HS-27A (cell line): Measurements from ENCODE around the gene KRTAP4-12.
"Not testable (repeated sequence)": the region's sequence is repeated elsewhere in the genome, so short reads cannot be mapped to it uniquely, and the experiment has no call there.

Source experiments
- DNase-seq: peaks from one replicate; pipeline ENCODE4 v3.0.0-alpha.2; 2012; ENCODE audit warnings: low read depth, missing footprints

The KRTAP4-12 gene

GRCh38 chr17:41125064-41125463 lies 1.1 kb upstream of the KRTAP4-12 start:
- no peak for DNase-seq

- not testable (repeated sequence) for DNase-seq
Measured at GRCh38 chr17:41123292-41123990, 541 bp downstream of the KRTAP4-12 start.

- DNase-seq: no peak
Measured at GRCh38 chr17:41121742-41122141, 2.2 kb downstream of the KRTAP4-12 start.

DNA sequence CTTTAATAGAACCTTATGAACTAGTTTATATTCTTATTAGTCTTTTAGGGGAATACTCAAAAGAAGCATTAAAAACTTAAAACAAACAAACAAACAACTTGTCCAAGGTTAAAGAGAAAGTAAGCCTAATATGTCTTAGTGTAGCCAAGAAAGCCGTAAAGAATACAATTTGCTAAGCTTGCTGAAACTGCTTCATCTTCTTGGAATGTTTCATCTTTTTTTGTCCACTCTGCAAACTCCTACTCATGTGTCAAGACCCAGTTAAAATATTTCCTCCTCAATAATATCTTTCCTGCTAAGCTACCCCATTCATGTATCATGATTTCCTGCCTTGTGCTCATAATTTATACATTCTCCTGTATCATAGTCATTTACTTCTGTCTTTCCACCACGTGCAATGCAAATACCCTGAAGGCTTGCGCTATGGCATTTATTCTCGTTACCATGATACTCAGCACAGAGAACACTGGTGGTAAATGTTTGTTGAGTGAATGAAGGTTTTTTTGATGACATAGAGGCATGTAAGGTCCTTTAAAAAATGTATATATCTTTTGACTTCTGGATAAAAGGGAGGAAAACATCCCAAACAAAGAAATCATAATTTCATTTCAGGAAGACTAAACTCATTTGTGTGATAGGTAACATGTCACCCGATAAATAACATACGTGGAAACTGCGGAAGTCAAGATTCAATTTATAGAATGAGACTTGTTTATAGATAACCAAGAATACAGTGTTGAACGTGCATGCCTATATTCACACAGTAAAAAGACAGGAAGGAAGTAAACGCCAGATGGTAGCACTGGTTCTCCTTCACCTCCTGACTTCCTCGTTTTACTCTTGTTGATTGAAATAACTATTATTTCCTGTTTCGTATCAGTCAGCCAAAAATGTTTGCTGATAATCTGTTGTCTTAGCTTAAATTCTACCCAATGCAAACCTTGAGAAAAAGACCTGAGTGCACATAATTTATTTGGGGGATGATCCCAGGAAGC lies 4.0 kb downstream of the KRTAP4-12 start:
- not testable (repeated sequence) for DNase-seq

GRCh38 chr17:41118721-41119120 lies 5.3 kb downstream of the KRTAP4-12 start:
- DNase-seq: no peak

DNA sequence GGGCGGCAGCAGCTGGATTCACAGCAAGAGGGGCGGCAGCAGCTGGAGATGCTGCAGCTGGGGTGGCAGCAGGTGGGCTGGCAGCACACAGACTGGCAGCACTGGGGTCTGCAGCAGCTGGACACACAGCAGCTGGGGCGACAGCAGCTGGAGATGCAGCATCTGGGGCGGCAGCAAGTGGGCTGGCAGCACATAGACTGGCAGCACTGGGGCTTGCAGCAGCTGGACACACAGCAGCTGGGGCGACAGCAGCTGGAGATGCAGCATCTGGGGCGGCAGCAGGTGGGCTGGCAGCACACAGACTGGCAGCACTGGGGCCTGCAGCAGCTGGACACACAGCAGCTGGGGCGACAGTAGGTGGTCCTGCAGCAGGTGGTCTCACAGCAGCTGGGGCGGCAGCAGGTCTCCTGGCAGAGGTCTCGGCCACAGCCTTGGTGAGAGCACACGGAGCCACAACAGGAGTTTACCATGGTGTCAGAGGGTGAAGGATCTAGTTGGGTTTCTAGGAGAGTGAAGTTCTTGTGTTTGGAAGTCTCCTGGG lies 6.1 kb downstream of the KRTAP4-12 start, which contains the start of gene KRTAP4-11:
TSS of gene KRTAP4-11 (minus strand) at position 528 of the 541 bp plus-strand sequence. CDS start at position 470, 58 bp downstream.
- DNase-seq: not testable (repeated sequence)

- DNase-seq: no peak
Measured at GRCh38 chr17:41116297-41116696, 7.7 kb downstream of the KRTAP4-12 start.

DNA sequence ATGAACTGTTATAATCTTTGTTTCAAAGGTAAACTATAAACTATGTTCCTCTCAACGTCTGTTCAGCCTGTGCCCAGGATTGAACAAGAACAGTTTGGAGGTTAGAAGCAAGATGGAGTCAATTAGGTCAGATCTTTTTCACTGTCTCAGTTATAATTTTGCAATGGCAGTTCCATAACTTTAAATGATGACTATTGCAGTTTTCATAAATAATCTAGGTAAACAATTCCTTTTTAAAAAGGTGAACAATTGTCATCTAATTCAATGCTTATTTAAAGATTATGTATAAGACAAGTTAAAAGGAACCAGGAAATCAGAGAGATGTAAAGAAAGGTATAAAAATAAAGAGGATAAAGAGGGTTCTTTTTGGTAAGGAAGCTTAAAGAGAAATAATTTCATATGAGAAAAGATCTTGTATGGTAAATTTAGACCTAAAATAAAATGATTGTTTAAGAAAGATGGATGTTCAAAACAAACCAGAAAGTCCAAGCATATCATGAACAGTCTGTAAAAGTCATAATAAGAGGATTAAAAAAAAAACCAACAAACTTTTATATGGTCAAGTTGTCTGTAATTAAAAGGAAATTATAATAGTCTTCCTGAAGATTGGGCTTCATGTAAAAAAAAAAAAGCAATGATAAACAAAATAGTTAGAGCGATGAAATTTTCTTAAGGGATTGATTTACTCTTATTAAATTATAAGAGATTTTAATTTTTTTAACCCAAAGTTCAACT lies 12.7 kb downstream of the KRTAP4-12 start:
- no peak for DNase-seq

DNA sequence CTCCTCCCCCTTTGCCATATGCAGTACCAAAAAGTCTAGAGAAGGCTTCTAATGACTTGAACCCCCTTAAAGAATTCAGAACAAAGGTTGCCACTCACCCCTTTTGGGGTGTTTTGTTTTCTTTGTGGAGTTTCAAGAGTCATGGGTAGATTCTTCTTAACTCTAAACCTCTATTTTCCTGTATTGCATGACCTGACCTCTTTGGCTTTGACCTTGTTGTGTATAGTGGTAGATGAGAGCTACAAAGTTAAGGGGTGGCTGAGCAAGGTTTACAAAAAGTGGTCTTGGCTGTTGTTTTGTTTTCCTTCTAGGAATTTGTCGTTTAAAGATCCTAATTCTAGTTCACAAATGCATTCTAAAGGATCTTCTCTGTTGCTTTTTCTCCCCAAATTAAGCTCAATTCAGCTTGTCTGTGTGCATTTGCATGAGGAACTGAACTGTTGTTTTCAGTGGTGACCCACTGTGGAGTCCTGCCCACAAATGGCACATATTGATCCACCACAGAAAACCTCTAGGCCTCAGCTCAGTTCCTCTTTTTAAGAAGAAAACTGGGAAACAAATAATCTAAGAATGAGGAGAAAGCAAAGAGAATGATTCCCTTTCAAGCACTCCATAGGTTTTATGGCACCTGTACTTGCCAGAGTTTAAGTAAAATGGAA lies 15.1 kb downstream of the KRTAP4-12 start:
- not testable (repeated sequence) for DNase-seq

- DNase-seq: no peak
Measured at GRCh38 chr17:41107941-41108450, 16.0 kb downstream of the KRTAP4-12 start.

DNA sequence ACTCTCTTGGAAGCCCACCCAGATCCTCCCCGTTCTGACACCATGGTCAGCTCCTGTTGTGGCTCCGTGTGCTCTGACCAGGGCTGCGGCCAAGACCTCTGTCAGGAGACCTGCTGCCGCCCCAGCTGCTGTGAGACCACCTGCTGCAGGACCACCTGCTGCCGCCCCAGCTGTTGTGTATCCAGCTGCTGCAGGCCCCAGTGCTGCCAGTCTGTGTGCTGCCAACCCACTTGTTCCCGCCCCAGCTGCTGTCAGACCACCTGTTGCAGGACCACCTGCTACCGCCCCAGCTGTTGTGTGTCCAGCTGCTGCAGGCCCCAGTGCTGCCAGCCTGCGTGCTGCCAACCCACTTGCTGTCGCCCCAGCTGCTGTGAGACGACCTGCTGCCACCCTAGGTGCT lies 18.6 kb downstream of the KRTAP4-12 start, which contains the start of gene KRTAP4-9:
TSS of gene KRTAP4-9 (plus strand) at position 43 of the 400 bp plus-strand sequence. CDS start at position 43, 0 bp downstream.
- DNase-seq: not testable (repeated sequence)

DNA sequence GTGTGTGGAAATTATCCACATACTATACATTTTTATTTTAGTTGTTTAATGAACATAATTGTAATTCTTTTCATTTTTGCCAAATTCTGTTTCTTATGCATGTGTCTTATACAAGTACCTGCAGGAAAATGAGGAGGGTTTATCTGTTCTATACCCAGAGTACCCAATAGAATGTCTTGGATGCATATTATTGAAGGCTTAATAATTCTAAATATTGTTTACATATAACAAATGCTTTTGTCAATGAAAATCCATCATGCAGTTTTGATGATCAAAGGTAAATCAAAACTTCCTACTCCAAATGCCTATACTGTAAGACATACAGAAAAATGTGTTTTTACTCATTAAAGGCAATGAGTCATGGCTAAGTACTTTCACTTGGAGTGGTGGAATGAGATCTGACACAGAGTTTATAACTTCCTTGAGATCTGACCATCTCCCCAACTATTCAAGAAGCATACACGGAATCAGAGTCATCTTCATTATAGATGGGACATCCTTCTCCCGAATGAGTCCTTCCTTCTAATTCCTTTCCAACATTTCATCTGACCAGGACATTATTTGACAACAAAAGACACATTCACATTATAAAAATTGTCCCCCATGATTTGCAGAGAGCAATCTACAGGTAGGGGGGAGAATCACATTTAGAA lies 19.5 kb downstream of the KRTAP4-12 start:
- not testable (repeated sequence) for DNase-seq

GRCh38 chr17:41103896-41104295 lies 20.1 kb downstream of the KRTAP4-12 start:
- DNase-seq: no peak

DNA sequence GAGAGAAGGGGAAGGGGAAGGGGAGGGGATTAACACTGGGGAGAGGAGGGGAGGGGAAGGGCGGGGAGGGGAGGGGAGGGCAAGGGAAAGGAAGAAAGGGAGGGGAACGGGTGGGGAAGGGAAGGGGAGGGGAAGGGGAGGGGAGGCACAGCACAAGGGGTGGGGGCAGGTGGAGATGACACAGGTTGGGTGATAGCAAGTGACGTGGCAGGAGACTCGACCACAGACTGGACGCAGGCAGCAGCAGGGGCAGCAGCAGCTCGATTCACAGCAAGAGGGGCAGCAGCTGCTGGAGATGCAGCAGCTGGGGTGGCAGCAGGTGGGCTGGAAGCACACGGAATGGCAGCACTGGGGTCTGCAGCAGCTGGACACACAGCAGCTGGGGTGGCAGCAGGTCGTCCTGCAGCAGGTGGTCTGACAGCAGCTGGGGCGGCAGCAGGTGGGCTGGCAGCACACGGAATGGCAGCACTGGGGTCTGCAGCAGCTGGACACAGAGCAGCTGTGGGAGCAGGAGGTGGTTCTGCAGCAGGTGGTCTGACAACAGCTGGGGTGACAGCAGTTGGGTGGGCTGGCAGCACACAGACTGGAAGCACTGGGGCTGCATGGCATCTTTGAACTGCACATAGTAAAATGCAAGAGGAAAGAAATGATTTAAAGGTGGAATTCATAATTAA lies 22.3 kb downstream of the KRTAP4-12 start, which contains the start of gene KRTAP4-16:
TSS of gene KRTAP4-16 (minus strand) at position 624 of the 674 bp plus-strand sequence. CDS start at position 624, 0 bp downstream.
- no peak for DNase-seq

GRCh38 chr17:41099682-41100480 lies 24.1 kb downstream of the KRTAP4-12 start:
- not testable (repeated sequence) for DNase-seq

DNA sequence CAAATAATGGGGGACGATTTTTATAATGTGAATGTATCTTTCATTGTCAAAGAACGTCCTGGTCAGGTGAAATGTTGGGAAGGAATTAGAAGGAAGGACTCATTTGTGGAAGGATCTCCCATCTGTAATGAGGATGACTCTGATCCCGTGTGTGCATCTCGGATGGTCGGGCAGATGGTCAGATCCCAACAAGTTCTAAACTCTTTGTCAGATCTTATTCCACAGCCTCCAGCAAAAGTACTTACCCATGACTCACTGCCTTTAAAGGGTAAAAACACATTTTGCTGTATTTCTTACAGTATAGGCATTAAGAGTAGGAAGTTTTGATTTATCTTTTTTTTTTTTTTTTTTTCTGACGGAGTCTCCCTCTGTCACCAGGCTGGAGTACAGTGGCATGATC lies 25.5 kb downstream of the KRTAP4-12 start:
- DNase-seq: no peak

- no peak for DNase-seq
Measured at GRCh38 chr17:41098042-41098441, 25.9 kb downstream of the KRTAP4-12 start, which contains the start of gene KRTAP4-8. KRTAP4-8 (minus strand) TSS chr17:41098142; CDS start chr17:41098084, 58 bp downstream.

DNA sequence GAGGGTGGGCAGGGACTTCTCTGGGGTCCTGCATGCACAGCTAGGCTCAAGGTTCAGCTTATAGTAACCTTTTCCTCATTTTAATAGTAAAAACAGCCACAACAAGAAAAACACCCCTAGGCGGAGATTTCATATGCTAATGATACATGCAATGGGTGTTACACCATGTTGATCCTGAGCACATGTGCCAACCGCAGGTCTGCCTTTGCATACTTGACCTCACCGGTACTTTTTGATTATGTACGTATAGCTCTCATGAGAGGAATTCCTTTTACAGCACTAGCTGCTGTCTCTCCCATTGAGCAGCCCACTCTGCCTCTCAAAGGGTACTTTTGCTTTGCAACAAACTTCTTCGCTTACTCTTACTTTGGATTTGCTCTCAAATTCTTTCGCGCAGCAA lies 27.9 kb downstream of the KRTAP4-12 start:
- DNase-seq: no peak
